Adrenal gland (tissue), 12 donors: ENCODE data around the gene MAP7D2. TPM values are rescaled to one million over a fixed set of nuclear protein-coding genes. Genes with fewer than 3 reads are reported as not detected.

Source experiments
- DNase-seq, 7 donors: peaks; one replicate each; pipeline ENCODE4 v3.0.0-alpha.2; 2019 to 2020
- H3K27ac ChIP-seq, 5 donors: fragments of 200-600 bp; sonication (generic) in 4 of 5; 1 replicate in 3 of 5; 2 replicates in 2 of 5; pipeline versions ENCODE4 v1.5.1 to v1.8.0; 2016 to 2020; ENCODE audit warnings: mild to moderate bottlenecking in 1 of 5
- H3K27me3 ChIP-seq: fragments of 200-600 bp; 2 replicates; pipeline ENCODE4 v1.8.0; 2021
- H3K36me3 ChIP-seq, 2 donors: fragments of 200-600 bp; replicated peaks in 1 of 2; 1 replicate in 1 of 2; 2 replicates in 1 of 2; pipeline versions ENCODE4 v1.5.1 to v1.8.0; 2018 to 2022
- H3K4me1 ChIP-seq, 2 donors: fragments of 200-600 bp; replicated peaks in 1 of 2; 1 replicate in 1 of 2; 2 replicates in 1 of 2; pipeline versions ENCODE4 v1.5.1 to v1.8.0; 2018 to 2021
- H3K4me3 ChIP-seq, 4 donors: fragments of 200-600 bp; sonication (generic) in 3 of 4; one replicate each; pipeline ENCODE4 v1.5.1; 2016 to 2018
- H3K9me3 ChIP-seq, 3 donors: fragments of 200-600 bp; sonication (generic) in 1 of 3; replicated peaks in 1 of 3; 1 replicate in 2 of 3; 2 replicates in 1 of 3; pipeline versions ENCODE4 v1.5.1 to v1.8.0; 2016 to 2021
- CTCF ChIP-seq, 6 experiments: fragments of 450-650 bp in 4 of 6; fragments of 200-600 bp in 2 of 6; sonication (generic) in 1 of 6; IDR thresholded peaks; 1 replicate in 5 of 6; 2 replicates in 1 of 6; pipeline versions ENCODE4 v1.5.1 to v1.8.0; 2016 to 2021; ENCODE audit warnings: antibody characterized with exemption in 6 of 6, mild to moderate bottlenecking in 2 of 6, moderate library complexity in 1 of 6
- POLR2A ChIP-seq, 2 donors: fragments of 450-650 bp; IDR thresholded peaks; one replicate each; pipeline ENCODE4 v1.6.1; 2017; ENCODE audit warnings: antibody characterized with exemption in 2 of 2, mild to moderate bottlenecking in 2 of 2, moderate library complexity in 1 of 2
- WGBS, 4 donors: extraction: QIAGEN DNeasy Blood & Tissue Kit in 2 of 4; methylation state at CpG; one replicate each; pipeline versions ENCODE4 v1.1.5 to v1.1.7; 2013 to 2017; 5-methylcytosine and 5-hydroxymethylcytosine counted together
- intact Hi-C, 2 donors: fragments of 100-400 bp; cut with DNase I; formaldehyde crosslinking; loops; one replicate each; pipeline versions ENCODE4 v1.14.1 to v1.15.0; 2022 to 2023
- polyA plus RNA-seq, 3 donors: library from polyadenylated mRNA; stranded (reverse); fragments of 200-250 nt in 2 of 3; fragments of 350-450 nt in 1 of 3; fragmentation: Illumina TruSeq in 1 of 3; extraction: RNeasy Lipid Tissue Mini Kit (QIAGEN cat#74804) in 1 of 3; gene quantifications; one replicate each; pipeline ENCODE4 v1.2.3, GENCODE V29; 2013 to 2014
- total RNA-seq, 9 donors: library from RNA; depleted of rRNA in 4 of 9; stranded (reverse); fragments of >200 nt in 4 of 9; fragments of 120-200 nt in 1 of 9; fragmentation: NEBNext Ultra II Directional in 1 of 9; extraction: Animal tissue kit (Norgen Biotek cat#: 25700) in 1 of 9; gene quantifications; one replicate each; pipeline versions ENCODE4 v1.1.0 to v1.2.4, GENCODE V29; 2013 to 2023
- donor health status: healthy with polysubstance abuse.
- donor health status: Bipolar disorder and iron deficiency.
- donor health status: DM: yes; HTN: yes; CAD: no.
- donor health status: DM: no; HTN: no; CAD: no.
- donor health status: DM: no; HTN: no; CAD: no.
- donor health status: DM: yes; HTN: yes; CAD: no.

Gene MAP7D2
- total and polyA plus RNA-seq, 12 donors = 0.25 to 6.0 (median 1.0) TPM

- Histone ChIP-seq H3K4me3 (no peak overlapping the region), H3K36me3 (no peaks in the 10 kb centered on the region), H3K27me3 (peaks cover 3% of the 10 kb centered on the region), H3K4me1 (no peaks in the 10 kb centered on the region), H3K9me3 (no peaks in the 10 kb centered on the region), H3K27ac (no peak overlapping the region)
- TF ChIP-seq POLR2A (IDR thresholded peaks at IDR 0.05) (no peak), CTCF (IDR thresholded peaks at IDR 0.05) (no peak)
- intact Hi-C loops = no loop called here
- no peak for DNase-seq
- WGBS, 4 donors = 77 to 87% (median 81%) methylated on average over 6 to 7 of the region's 7 CpGs
These were observed 74.5 kb downstream of the MAP7D2 start for GRCh38 chrX:20042221-20042620.

- no peak overlapping the region for H3K27ac ChIP-seq
- 67 to 86% (median 77%) methylated on average over 3 of the region's 3 CpGs for WGBS, 4 donors
- no peak for TF ChIP-seq POLR2A (IDR thresholded peaks at IDR 0.05)
- TF ChIP-seq CTCF (IDR thresholded peaks at IDR 0.05) = no peak
- H3K27me3 ChIP-seq = peaks cover 3% of the 10 kb centered on the region
- no peaks in the 10 kb centered on the region for H3K4me1 ChIP-seq
- no peaks in the 10 kb centered on the region for H3K9me3 ChIP-seq
- H3K4me3 ChIP-seq = no peak overlapping the region
- intact Hi-C loops = no loop called here
- no peak for DNase-seq
- no peaks in the 10 kb centered on the region for H3K36me3 ChIP-seq
These were observed 77.7 kb downstream of the MAP7D2 start for GRCh38 chrX:20038966-20039365.

GRCh38 chrX:20037186-20037585 lies 79.5 kb downstream of the MAP7D2 start:
- intact Hi-C loops = no loop called here
- no peak for DNase-seq
- Histone ChIP-seq H3K9me3 (no peaks in the 10 kb centered on the region), H3K27me3 (peaks cover 3% of the 10 kb centered on the region), H3K27ac (no peak overlapping the region), H3K4me1 (no peaks in the 10 kb centered on the region), H3K4me3 (no peak overlapping the region), H3K36me3 (no peaks in the 10 kb centered on the region)
- TF ChIP-seq POLR2A (IDR thresholded peaks at IDR 0.05) = no peak
- no peak for TF ChIP-seq CTCF (IDR thresholded peaks at IDR 0.05)
- 80 to 87% (median 84%) methylated on average over 3 to 6 of the region's 6 CpGs for WGBS, 4 donors

DNA sequence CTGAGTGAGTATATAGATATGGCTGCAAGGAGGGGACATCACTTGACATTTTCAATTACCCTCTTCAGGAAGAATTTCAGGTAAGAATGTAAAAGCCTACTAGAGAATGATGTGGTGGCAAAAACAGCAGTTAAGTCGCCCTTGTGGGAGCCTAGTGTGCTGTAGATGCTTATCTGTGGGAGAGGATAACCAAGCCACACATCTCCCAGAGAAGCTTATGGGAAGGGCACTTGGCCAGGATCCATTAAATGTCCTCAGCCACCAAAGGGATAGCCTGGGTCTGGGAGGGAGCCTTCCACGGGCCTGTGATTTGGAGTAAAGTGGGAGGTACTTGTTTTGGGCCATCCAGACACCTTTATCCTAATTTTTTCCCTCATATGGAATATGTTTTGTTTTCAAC lies 84.5 kb downstream of the MAP7D2 start:
- Histone ChIP-seq H3K27me3 (no peaks in the 10 kb centered on the region), H3K4me1 (no peaks in the 10 kb centered on the region), H3K9me3 (no peaks in the 10 kb centered on the region), H3K4me3 (no peak overlapping the region), H3K36me3 (no peaks in the 10 kb centered on the region), H3K27ac (no peak overlapping the region)
- 71 to 80% (median 75%) methylated on average over 2 of the region's 2 CpGs for WGBS, 4 donors
- no peak for TF ChIP-seq CTCF (IDR thresholded peaks at IDR 0.05)
- TF ChIP-seq POLR2A (IDR thresholded peaks at IDR 0.05) = no peak
- intact Hi-C loops = no loop called here
- DNase-seq = no peak
